Liver (tissue), 3 donors: Measurements from ENCODE around the gene FUT7.

Experiments used
- GABPA ChIP-seq, 2 donors: IDR thresholded peaks in 1 of 2; conservative IDR thresholded peaks in 1 of 2; 2 replicates each; pipeline ENCODE4 v1.6.1; 2016; ENCODE audit warnings: antibody characterized with exemption in 2 of 2, mild to moderate bottlenecking in 1 of 2, moderate library complexity in 1 of 2
- HNF4A ChIP-seq, 2 donors: conservative IDR thresholded peaks; 2 replicates each; pipeline ENCODE4 v1.6.1; 2016; ENCODE audit warnings: antibody characterized with exemption in 2 of 2, mild to moderate bottlenecking in 2 of 2
- SP1 ChIP-seq: IDR thresholded peaks from 2 replicates; pipeline ENCODE4 v1.6.1; 2018; ENCODE audit warnings: antibody characterized with exemption, mild to moderate bottlenecking
- TAF1 ChIP-seq: conservative IDR thresholded peaks from 2 replicates; pipeline ENCODE4 v1.6.1; 2016; ENCODE audit warnings: antibody characterized with exemption, mild to moderate bottlenecking
- YY1 ChIP-seq: IDR thresholded peaks from 2 replicates; pipeline ENCODE4 v1.6.1; 2016; ENCODE audit warnings: antibody characterized with exemption, mild to moderate bottlenecking
- TF ChIP-seq, protein P1 (sequence below): fragments of 150-350 bp; IDR thresholded peaks from 2 replicates; pipeline ENCODE4 v1.5.1; 2017; ENCODE audit warnings: improper control_type of control experiment, low read depth, low read length; ENCODE audit not compliant: missing input control
- TF ChIP-seq, protein P2 (sequence below): IDR thresholded peaks from 2 replicates; pipeline ENCODE4 v1.6.1; 2016; ENCODE audit warnings: antibody characterized with exemption
- donor health status: healthy.
- donor health status: healthy.

DNA sequence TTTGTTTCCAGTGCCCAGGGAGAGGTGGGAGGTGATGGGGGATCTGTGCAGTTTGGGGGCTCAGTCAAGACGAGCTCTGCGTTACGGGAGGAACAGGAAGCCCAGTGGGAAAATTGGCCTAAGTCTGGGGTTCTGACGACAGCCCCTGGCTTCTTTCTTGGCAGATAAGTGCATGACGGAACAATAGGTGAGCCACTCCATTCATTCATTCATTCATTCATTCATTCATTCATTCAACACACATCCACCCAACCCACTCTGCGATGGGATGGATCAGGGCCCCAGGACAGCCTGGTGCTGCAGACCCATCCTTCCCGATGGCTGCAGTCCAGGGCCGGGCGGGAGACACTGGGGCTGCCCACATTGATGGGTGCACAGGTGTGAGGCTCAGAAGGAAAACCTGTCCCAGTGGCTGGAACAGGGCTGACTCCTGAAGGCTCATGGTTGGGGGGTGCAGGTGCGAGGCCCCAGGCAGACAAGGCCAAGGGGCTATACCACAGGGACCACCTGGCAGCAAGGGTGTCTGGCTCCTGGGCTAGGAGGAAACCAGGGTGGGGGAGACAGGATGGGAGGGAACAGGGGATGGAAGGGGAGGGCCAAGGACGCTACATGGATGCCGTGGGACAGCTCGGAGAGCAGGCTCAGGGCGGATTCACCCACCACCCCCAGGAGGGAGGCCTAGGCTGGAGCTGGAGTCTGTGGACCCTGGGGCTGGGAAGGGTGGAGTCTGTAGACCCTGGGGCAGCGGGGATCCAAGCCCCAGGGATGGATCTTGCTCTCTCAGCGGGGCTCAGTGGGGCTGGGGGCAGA is 51.0 kb downstream of the FUT7 start:
- TF ChIP-seq, protein P1, sequence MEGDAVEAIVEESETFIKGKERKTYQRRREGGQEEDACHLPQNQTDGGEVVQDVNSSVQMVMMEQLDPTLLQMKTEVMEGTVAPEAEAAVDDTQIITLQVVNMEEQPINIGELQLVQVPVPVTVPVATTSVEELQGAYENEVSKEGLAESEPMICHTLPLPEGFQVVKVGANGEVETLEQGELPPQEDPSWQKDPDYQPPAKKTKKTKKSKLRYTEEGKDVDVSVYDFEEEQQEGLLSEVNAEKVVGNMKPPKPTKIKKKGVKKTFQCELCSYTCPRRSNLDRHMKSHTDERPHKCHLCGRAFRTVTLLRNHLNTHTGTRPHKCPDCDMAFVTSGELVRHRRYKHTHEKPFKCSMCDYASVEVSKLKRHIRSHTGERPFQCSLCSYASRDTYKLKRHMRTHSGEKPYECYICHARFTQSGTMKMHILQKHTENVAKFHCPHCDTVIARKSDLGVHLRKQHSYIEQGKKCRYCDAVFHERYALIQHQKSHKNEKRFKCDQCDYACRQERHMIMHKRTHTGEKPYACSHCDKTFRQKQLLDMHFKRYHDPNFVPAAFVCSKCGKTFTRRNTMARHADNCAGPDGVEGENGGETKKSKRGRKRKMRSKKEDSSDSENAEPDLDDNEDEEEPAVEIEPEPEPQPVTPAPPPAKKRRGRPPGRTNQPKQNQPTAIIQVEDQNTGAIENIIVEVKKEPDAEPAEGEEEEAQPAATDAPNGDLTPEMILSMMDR = no peak
- no peak for TF ChIP-seq HNF4A (conservative IDR thresholded peaks at IDR 0.05)
- no peak for TF ChIP-seq TAF1
- TF ChIP-seq YY1 = no peak
- TF ChIP-seq, protein P2, sequence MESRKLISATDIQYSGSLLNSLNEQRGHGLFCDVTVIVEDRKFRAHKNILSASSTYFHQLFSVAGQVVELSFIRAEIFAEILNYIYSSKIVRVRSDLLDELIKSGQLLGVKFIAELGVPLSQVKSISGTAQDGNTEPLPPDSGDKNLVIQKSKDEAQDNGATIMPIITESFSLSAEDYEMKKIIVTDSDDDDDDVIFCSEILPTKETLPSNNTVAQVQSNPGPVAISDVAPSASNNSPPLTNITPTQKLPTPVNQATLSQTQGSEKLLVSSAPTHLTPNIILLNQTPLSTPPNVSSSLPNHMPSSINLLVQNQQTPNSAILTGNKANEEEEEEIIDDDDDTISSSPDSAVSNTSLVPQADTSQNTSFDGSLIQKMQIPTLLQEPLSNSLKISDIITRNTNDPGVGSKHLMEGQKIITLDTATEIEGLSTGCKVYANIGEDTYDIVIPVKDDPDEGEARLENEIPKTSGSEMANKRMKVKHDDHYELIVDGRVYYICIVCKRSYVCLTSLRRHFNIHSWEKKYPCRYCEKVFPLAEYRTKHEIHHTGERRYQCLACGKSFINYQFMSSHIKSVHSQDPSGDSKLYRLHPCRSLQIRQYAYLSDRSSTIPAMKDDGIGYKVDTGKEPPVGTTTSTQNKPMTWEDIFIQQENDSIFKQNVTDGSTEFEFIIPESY = no peak
- TF ChIP-seq GABPA (IDR thresholded peaks at IDR 0.05 in 1 of 2, conservative IDR thresholded peaks at IDR 0.05 in 1 of 2) = no peak
- TF ChIP-seq SP1 = no peak
